Measurements from ENCODE around the gene HSD11B1.

The HSD11B1 gene

GRCh38 chr1:209702832-209703231, 1.8 kb upstream of the HSD11B1 start:
- in situ Hi-C loops (cut with HindIII; ENCODE audit: low sequenced_read_pairs) = no loop called here
- DNase-seq (ENCODE audit: low read depth) = no peak
- TF ChIP-seq, protein P1, sequence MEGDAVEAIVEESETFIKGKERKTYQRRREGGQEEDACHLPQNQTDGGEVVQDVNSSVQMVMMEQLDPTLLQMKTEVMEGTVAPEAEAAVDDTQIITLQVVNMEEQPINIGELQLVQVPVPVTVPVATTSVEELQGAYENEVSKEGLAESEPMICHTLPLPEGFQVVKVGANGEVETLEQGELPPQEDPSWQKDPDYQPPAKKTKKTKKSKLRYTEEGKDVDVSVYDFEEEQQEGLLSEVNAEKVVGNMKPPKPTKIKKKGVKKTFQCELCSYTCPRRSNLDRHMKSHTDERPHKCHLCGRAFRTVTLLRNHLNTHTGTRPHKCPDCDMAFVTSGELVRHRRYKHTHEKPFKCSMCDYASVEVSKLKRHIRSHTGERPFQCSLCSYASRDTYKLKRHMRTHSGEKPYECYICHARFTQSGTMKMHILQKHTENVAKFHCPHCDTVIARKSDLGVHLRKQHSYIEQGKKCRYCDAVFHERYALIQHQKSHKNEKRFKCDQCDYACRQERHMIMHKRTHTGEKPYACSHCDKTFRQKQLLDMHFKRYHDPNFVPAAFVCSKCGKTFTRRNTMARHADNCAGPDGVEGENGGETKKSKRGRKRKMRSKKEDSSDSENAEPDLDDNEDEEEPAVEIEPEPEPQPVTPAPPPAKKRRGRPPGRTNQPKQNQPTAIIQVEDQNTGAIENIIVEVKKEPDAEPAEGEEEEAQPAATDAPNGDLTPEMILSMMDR (IDR thresholded peaks at IDR 0.05; ENCODE audit: low read depth, low read length, missing control alignments) = no peak
- no peak overlapping the region for H3K4me3 ChIP-seq (ENCODE audit: low read depth, low read length)

- no peak overlapping the region for H3K4me3 ChIP-seq (ENCODE audit: low read depth, low read length)
- no peak for DNase-seq (ENCODE audit: low read depth)
- in situ Hi-C loops (cut with HindIII; ENCODE audit: low sequenced_read_pairs) = no loop called here
- TF ChIP-seq, protein P1 (IDR thresholded peaks at IDR 0.05; ENCODE audit: low read depth, low read length, missing control alignments) = no peak
These were observed 677 bp upstream of the HSD11B1 start for GRCh38 chr1:209703834-209704504.

DNA sequence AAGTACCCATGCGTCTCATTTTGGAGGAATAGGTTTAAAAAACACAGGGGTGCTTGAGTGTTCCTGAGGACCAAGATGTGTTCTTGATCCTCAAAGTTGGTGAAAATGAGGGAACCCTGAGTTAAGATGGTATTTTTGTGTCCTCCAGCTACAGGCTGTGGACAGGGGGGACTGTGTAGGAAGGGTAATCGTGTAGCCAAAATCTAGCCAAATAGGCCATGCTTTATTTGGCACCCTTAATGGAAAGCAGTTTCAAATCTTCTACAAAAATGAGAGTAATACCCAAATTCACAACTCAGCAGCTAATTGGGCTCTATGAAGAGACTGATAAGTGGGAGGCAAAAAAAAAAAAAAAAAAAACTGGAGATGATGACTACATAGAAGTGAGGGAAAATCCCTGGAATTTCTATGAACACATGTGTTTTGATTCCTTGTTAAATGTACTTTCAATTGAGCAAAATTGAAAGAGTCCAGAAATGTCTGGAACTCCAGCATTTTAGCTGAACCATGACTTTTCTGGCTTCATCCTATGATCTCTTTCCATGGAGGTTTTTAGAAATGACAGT, 470 bp downstream of the HSD11B1 start:
- in situ Hi-C loops (cut with HindIII; ENCODE audit: low sequenced_read_pairs) = no loop called here
- H3K4me3 ChIP-seq (ENCODE audit: low read depth, low read length) = no peak overlapping the region

GRCh38 chr1:209706622-209707021, 2.0 kb downstream of the HSD11B1 start:
- TF ChIP-seq, protein P1 (IDR thresholded peaks at IDR 0.05; ENCODE audit: low read depth, low read length, missing control alignments) = no peak
- in situ Hi-C loops (cut with HindIII; ENCODE audit: low sequenced_read_pairs) = no loop called here
- no peak overlapping the region for H3K4me3 ChIP-seq (ENCODE audit: low read depth, low read length)
- no peak for DNase-seq (ENCODE audit: low read depth)

More for the DNA sequence above, 470 bp downstream of the HSD11B1 start:
- TF ChIP-seq, protein P1 (IDR thresholded peaks at IDR 0.05; ENCODE audit: low read depth, low read length, missing control alignments) = no peak
- no peak for DNase-seq (ENCODE audit: low read depth)

GRCh38 chr1:209707308-209707707, 2.7 kb downstream of the HSD11B1 start:
- H3K4me3 ChIP-seq (ENCODE audit: low read depth, low read length) = no peak overlapping the region
- no peak for DNase-seq (ENCODE audit: low read depth)
- TF ChIP-seq, protein P1 (IDR thresholded peaks at IDR 0.05; ENCODE audit: low read depth, low read length, missing control alignments) = no peak
- in situ Hi-C loops (cut with HindIII; ENCODE audit: low sequenced_read_pairs) = no loop called here

DNA sequence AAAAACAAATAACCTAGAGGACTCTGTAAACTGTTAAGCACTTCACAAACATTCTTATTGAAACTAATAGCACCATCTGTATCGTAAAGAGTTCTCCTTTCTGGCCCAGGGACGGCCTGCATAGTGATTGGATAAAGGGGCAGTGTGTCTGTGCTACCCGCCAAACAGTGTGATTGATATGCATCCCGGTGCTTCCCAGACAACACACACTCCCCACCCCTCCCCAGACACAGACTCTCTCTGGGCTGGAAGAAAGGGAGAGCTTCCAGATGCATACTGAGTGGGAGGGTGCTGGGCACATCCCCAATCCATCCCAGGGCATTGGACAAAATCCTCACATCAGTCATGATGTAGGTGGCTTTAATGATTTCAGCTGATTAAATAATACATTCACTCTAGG, 3.7 kb downstream of the HSD11B1 start:
- H3K4me3 ChIP-seq (ENCODE audit: low read depth, low read length) = no peak overlapping the region
- no peak for DNase-seq (ENCODE audit: low read depth)
- in situ Hi-C loops (cut with HindIII; ENCODE audit: low sequenced_read_pairs) = no loop called here
- TF ChIP-seq, protein P1 (IDR thresholded peaks at IDR 0.05; ENCODE audit: low read depth, low read length, missing control alignments) = no peak

Measured in astrocyte of the cerebellum (primary cell).